NOMO-1 (cell line): ENCODE results near the gene NECTIN1.
A peak's percentile ranks its signal among the peaks of the same experiment; 100 is the strongest.

ENCODE experiments used
- DNase-seq, 2 experiments: peaks; one replicate each; lab custom pipeline; 2025; ENCODE audit not compliant: unreplicated experiment in 2 of 2; lab: John Stamatoyannopoulos, UW

The NECTIN1 gene

GRCh38 chr11:119734788-119735187 lies 5.8 kb upstream of the NECTIN1 start:
- no peak for DNase-seq

- DNase-seq, result no peak
Measured at GRCh38 chr11:119730789-119731386, 1.9 kb upstream of the NECTIN1 start.

GRCh38 chr11:119729951-119730613 lies 1.1 kb upstream of the NECTIN1 start:
- DNase-seq, result no peak

- DNase-seq, result peak in 1 of 2 experiments; percentile 49
Measured at GRCh38 chr11:119729581-119729927, 554 bp upstream of the NECTIN1 start.

GRCh38 chr11:119728211-119728626 lies 781 bp downstream of the NECTIN1 start:
- no peak for DNase-seq

- DNase-seq, result no peak
Measured at GRCh38 chr11:119727523-119728151, 1.4 kb downstream of the NECTIN1 start.

- no peak for DNase-seq
Measured at GRCh38 chr11:119726585-119727522, 2.1 kb downstream of the NECTIN1 start.

GRCh38 chr11:119726150-119726553 lies 2.8 kb downstream of the NECTIN1 start:
- DNase-seq, result no peak

- no peak for DNase-seq
Measured at GRCh38 chr11:119724956-119725355, 4.0 kb downstream of the NECTIN1 start.

GRCh38 chr11:119723952-119724325 lies 5.1 kb downstream of the NECTIN1 start:
- DNase-seq, result no peak

- DNase-seq, result no peak
Measured at GRCh38 chr11:119723243-119723951, 5.6 kb downstream of the NECTIN1 start.

- DNase-seq, result no peak
Measured at GRCh38 chr11:119722281-119722794, 6.7 kb downstream of the NECTIN1 start.

- DNase-seq, result no peak
Measured at GRCh38 chr11:119721129-119722120, 7.6 kb downstream of the NECTIN1 start.

GRCh38 chr11:119720311-119720913 lies 8.6 kb downstream of the NECTIN1 start:
- no peak for DNase-seq

GRCh38 chr11:119717839-119718534 lies 11.0 kb downstream of the NECTIN1 start:
- no peak for DNase-seq

GRCh38 chr11:119716582-119717498 lies 12.2 kb downstream of the NECTIN1 start:
- DNase-seq, result no peak

- no peak for DNase-seq
Measured at GRCh38 chr11:119714590-119714989, 14.4 kb downstream of the NECTIN1 start.
